GM23338 (cell line): ENCODE data around the gene CEACAM4. TPM values are rescaled to one million over a fixed set of nuclear protein-coding genes. Genes with fewer than 3 reads are reported as not detected.

Experiments
- ATAC-seq: fragments of 200-7000 bp; cut with Tn5 transposase; 3 replicates; pipeline ENCODE4 v1.9.1; 2020
- DNase-seq: peaks from one replicate; pipeline ENCODE4 v3.0.0-alpha.2; 2015; ENCODE audit warnings: low spot score
- H2AFZ ChIP-seq: fragments of 200-600 bp; sonication (generic); 2 replicates; pipeline ENCODE4 v1.8.0; 2016; ENCODE audit warnings: antibody characterized with exemption, mild to moderate bottlenecking, moderate library complexity
- H3F3A ChIP-seq: fragments of 200-600 bp; sonication (generic); replicated peaks from 2 replicates; pipeline ENCODE4 v1.8.0; 2017; ENCODE audit warnings: antibody characterized with exemption, mixed run types, low read depth
- H3K27ac ChIP-seq: fragments of 200-600 bp; sonication (generic); 2 replicates; pipeline ENCODE4 v1.6.1; 2016; ENCODE audit warnings: low read depth
- H3K27me3 ChIP-seq: fragments of 200-600 bp; sonication (generic); 2 replicates; pipeline ENCODE4 v1.8.0; 2016; ENCODE audit warnings: mild to moderate bottlenecking, mixed run types, moderate library complexity; ENCODE audit not compliant: insufficient read depth
- H3K36me3 ChIP-seq: fragments of 200-600 bp; sonication (generic); 2 replicates; pipeline ENCODE4 v1.8.0; 2016; ENCODE audit warnings: mild to moderate bottlenecking; ENCODE audit not compliant: insufficient read depth
- H3K4me1 ChIP-seq: fragments of 200-600 bp; sonication (generic); 2 replicates; pipeline ENCODE4 v1.8.0; 2016; ENCODE audit warnings: mild to moderate bottlenecking, moderate library complexity; ENCODE audit not compliant: insufficient read depth
- H3K4me2 ChIP-seq: fragments of 200-600 bp; sonication (generic); 2 replicates; pipeline ENCODE4 v1.7.1; 2017; ENCODE audit warnings: mixed run types
- H3K4me3 ChIP-seq: fragments of 200-600 bp; sonication (generic); 2 replicates; pipeline ENCODE4 v1.6.1; 2016; ENCODE audit warnings: mixed run types
- H3K79me2 ChIP-seq: fragments of 200-600 bp; sonication (generic); replicated peaks from 2 replicates; pipeline ENCODE4 v1.8.0; 2017; ENCODE audit warnings: mild to moderate bottlenecking; ENCODE audit not compliant: insufficient read depth
- H3K9me2 ChIP-seq: fragments of 200-600 bp; sonication (generic); 2 replicates; pipeline ENCODE4 v1.8.0; 2017; ENCODE audit not compliant: insufficient read depth
- H4K20me1 ChIP-seq: fragments of 200-600 bp; sonication (generic); replicated peaks from 2 replicates; pipeline ENCODE4 v1.8.0; 2017; ENCODE audit warnings: mild to moderate bottlenecking; ENCODE audit not compliant: insufficient read depth
- H3K27ac Mint-ChIP-seq: 2 replicates; pipeline ENCODE4 v1.8.0; 2020; ENCODE audit warnings: inconsistent platforms, mild to moderate bottlenecking, moderate library complexity, mixed read lengths
- H3K27me3 Mint-ChIP-seq: 3 replicates; pipeline ENCODE4 v1.8.0; 2022; ENCODE audit warnings: low read depth, mild to moderate bottlenecking, moderate library complexity, mixed read lengths, inconsistent platforms; ENCODE audit not compliant: insufficient read depth, poor library complexity
- H3K36me3 Mint-ChIP-seq: 3 replicates; pipeline ENCODE4 v1.8.0; 2021; ENCODE audit warnings: low read depth, mild to moderate bottlenecking, inconsistent platforms, moderate library complexity, mixed read lengths
- H3K4me1 Mint-ChIP-seq: 3 replicates; pipeline ENCODE4 v1.8.0; 2020; ENCODE audit warnings: mild to moderate bottlenecking, inconsistent platforms, mixed read lengths
- H3K4me3 Mint-ChIP-seq: 3 replicates; pipeline ENCODE4 v1.8.0; 2021; ENCODE audit warnings: moderate library complexity, mild to moderate bottlenecking, inconsistent platforms, mixed read lengths
- H3K9me3 Mint-ChIP-seq: 3 replicates; pipeline ENCODE4 v1.8.0; 2020; ENCODE audit warnings: moderate library complexity, mild to moderate bottlenecking, inconsistent platforms, mixed read lengths
- CREB1 ChIP-seq: fragments of 250-450 bp; sonication (Bioruptor Pico); IDR thresholded peaks from 2 replicates; pipeline ENCODE4 v1.5.0; 2020; ENCODE audit warnings: low read depth, mild to moderate bottlenecking, moderate library complexity
- CTCF ChIP-seq, 2 experiments: fragments of 200-600 bp in 1 of 2; sonication (generic) in 1 of 2; conservative IDR thresholded peaks; 2 replicates each; pipeline versions ENCODE4 v1.5.1 to v1.6.1; 2016 to 2017; ENCODE audit warnings: antibody characterized with exemption in 2 of 2, low read depth in 2 of 2, mild to moderate bottlenecking in 2 of 2, moderate library complexity in 1 of 2
- ETS1 ChIP-seq: IDR thresholded peaks from 2 replicates; pipeline ENCODE4 v1.6.1; 2016; ENCODE audit warnings: antibody characterized with exemption
- EZH2 ChIP-seq: fragments of 200-600 bp; sonication (generic); IDR thresholded peaks from one replicate; pipeline ENCODE4 v1.8.0; 2017; ENCODE audit warnings: antibody characterized with exemption, mild to moderate bottlenecking, low read depth; ENCODE audit not compliant: unreplicated experiment
- EZH2phosphoT487 ChIP-seq: fragments of 200-600 bp; sonication (generic); IDR thresholded peaks from one replicate; pipeline ENCODE4 v1.8.1; 2018; ENCODE audit warnings: antibody characterized with exemption; ENCODE audit not compliant: unreplicated experiment
- JUNB ChIP-seq: IDR thresholded peaks from one replicate; pipeline ENCODE4 v1.6.1; 2016; ENCODE audit warnings: antibody characterized with exemption; ENCODE audit not compliant: unreplicated experiment
- NANOG ChIP-seq: IDR thresholded peaks from 2 replicates; pipeline ENCODE4 v1.6.1; 2016; ENCODE audit warnings: antibody characterized with exemption, borderline replicate concordance
- POLR2AphosphoS5 ChIP-seq: IDR thresholded peaks from 2 replicates; pipeline ENCODE4 v1.6.1; 2016; ENCODE audit warnings: antibody characterized with exemption, low read depth
- STAT1 ChIP-seq: IDR thresholded peaks from one replicate; pipeline ENCODE4 v1.6.1; 2016; ENCODE audit warnings: antibody characterized with exemption; ENCODE audit not compliant: unreplicated experiment
- ZNF331 ChIP-seq: fragments of 250-450 bp; sonication (Bioruptor Pico); IDR thresholded peaks from 2 replicates; pipeline ENCODE4 v1.5.0; 2020; ENCODE audit warnings: low read depth, mild to moderate bottlenecking, moderate library complexity
- polyA plus RNA-seq: library from polyadenylated mRNA; unstranded; fragments of >200 nt; fragmentation: Nextera tagmentation; extraction: Ambion mirVana; gene quantifications from 2 replicates; pipeline ENCODE4 v1.2.1, GENCODE V29; 2016
- total RNA-seq: library from RNA; depleted of rRNA; stranded (reverse); fragments of >200 nt; shearing (Covaris generic); gene quantifications from 2 replicates; pipeline ENCODE4 v1.2.3, GENCODE V29; 2014
- TF ChIP-seq, protein P1 (sequence below): IDR thresholded peaks from one replicate; pipeline ENCODE4 v1.6.1; 2018; ENCODE audit warnings: antibody characterized with exemption; ENCODE audit not compliant: unreplicated experiment

Gene CEACAM4
- total and polyA plus RNA-seq, 2 experiments from 2014 or later: not detected

DNA sequence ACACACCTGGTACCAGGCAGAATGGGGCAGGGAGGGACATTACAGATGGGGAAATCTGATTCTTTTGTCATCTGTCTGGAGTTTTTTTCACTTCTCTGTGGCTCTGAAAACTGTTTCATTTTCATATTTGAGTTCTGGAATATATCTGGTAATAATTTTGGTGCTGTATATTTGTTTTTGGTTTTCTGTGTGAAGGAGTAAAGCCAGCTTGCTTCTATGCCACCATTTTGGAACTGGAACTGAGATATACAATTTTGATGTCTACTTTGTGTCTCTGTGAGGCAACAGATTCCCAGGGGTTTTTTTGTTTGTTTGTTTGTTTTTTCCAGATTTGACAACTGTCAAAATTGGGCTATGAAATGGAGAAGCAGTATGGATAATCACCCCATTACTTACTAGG is 16.1 kb downstream of the CEACAM4 start:
- Histone ChIP-seq H3K36me3 (no peaks in the 10 kb centered on the region), H3K27me3 (peaks cover 46% of the 10 kb centered on the region), H3K9me2 (no peaks in the 10 kb centered on the region), H3K27ac (no peak overlapping the region), H3K4me1 (no peaks in the 10 kb centered on the region), H3K4me3 (no peak overlapping the region), H3F3A (no peaks in the 10 kb centered on the region), H2AFZ (no peak overlapping the region), H4K20me1 (no peaks in the 10 kb centered on the region), H3K79me2 (no peaks in the 10 kb centered on the region), H3K4me2 (no peak overlapping the region)
- ATAC-seq: no peak
- Mint-ChIP-seq H3K27me3 (peaks cover 9% of the 10 kb centered on the region), H3K36me3 (no peaks in the 10 kb centered on the region), H3K4me1 (no peaks in the 10 kb centered on the region), H3K9me3 (no peaks in the 10 kb centered on the region), H3K27ac (no peak overlapping the region), H3K4me3 (no peak overlapping the region)
- TF ChIP-seq CTCF (conservative IDR thresholded peaks at IDR 0.05; ENCODE audit: low read depth in 2 of 2): no peak
- no peak for TF ChIP-seq CREB1
- TF ChIP-seq EZH2phosphoT487: no peak
- no peak for DNase-seq

DNA sequence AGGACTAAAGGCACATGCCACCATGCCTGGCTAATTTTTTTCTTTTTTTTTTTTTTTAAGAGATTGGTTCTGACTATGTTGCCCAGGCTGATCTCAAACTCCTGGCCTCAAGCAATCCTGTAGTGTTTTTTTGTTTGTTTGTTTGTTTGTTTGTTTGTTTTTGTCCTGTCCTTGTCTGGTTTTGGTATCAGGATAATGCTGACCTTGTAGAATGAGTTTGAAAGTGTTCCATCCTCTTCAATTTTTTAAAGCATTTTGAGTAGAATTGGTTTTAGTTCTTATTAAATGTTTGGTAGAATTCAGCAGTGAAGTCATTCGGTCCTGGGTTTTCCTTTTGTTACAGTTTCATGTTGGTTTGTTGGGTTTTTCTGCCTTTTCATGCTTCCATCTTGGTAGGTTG is 19.2 kb downstream of the CEACAM4 start:
- H3K4me2 ChIP-seq: no peak overlapping the region
- H3K27me3 ChIP-seq: peaks cover 70% of the 10 kb centered on the region
- DNase-seq (no peak), ATAC-seq (no peak)
- H3K79me2 ChIP-seq: no peaks in the 10 kb centered on the region
- TF ChIP-seq JUNB (no peak), ETS1 (no peak), NANOG (no peak), POLR2AphosphoS5 (no peak), CTCF (conservative IDR thresholded peaks at IDR 0.05; ENCODE audit: low read depth in 2 of 2) (no peak), CREB1 (no peak), STAT1 (no peak), ZNF331 (CRISPR knock-in tag) (no peak), EZH2 (no peak)
- TF ChIP-seq, protein P1, sequence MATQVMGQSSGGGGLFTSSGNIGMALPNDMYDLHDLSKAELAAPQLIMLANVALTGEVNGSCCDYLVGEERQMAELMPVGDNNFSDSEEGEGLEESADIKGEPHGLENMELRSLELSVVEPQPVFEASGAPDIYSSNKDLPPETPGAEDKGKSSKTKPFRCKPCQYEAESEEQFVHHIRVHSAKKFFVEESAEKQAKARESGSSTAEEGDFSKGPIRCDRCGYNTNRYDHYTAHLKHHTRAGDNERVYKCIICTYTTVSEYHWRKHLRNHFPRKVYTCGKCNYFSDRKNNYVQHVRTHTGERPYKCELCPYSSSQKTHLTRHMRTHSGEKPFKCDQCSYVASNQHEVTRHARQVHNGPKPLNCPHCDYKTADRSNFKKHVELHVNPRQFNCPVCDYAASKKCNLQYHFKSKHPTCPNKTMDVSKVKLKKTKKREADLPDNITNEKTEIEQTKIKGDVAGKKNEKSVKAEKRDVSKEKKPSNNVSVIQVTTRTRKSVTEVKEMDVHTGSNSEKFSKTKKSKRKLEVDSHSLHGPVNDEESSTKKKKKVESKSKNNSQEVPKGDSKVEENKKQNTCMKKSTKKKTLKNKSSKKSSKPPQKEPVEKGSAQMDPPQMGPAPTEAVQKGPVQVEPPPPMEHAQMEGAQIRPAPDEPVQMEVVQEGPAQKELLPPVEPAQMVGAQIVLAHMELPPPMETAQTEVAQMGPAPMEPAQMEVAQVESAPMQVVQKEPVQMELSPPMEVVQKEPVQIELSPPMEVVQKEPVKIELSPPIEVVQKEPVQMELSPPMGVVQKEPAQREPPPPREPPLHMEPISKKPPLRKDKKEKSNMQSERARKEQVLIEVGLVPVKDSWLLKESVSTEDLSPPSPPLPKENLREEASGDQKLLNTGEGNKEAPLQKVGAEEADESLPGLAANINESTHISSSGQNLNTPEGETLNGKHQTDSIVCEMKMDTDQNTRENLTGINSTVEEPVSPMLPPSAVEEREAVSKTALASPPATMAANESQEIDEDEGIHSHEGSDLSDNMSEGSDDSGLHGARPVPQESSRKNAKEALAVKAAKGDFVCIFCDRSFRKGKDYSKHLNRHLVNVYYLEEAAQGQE: no peak
- no peaks in the 10 kb centered on the region for H3K36me3 ChIP-seq
- no peak overlapping the region for H3K27ac Mint-ChIP-seq
- peaks cover 23% of the 10 kb centered on the region for H3K27me3 Mint-ChIP-seq
- no peaks in the 10 kb centered on the region for H3K9me2 ChIP-seq
- H3K4me3 Mint-ChIP-seq: no peak overlapping the region
- H3K4me1 Mint-ChIP-seq: no peaks in the 10 kb centered on the region
- no peaks in the 10 kb centered on the region for H3K4me1 ChIP-seq
- H3K36me3 Mint-ChIP-seq: no peaks in the 10 kb centered on the region
- H3F3A ChIP-seq: no peaks in the 10 kb centered on the region
- no peaks in the 10 kb centered on the region for H3K9me3 Mint-ChIP-seq
- H3K27ac ChIP-seq: no peak overlapping the region
- no peaks in the 10 kb centered on the region; the same call in 1 of the 2 replicates for H4K20me1 ChIP-seq
- no peak overlapping the region for H2AFZ ChIP-seq
- no peak overlapping the region for H3K4me3 ChIP-seq
